HepG2 (cell line): ENCODE measurements around the gene CADM3.

ENCODE experiments used
- CBFB ChIP-seq: sonication (generic); formaldehyde crosslinking; IDR thresholded peaks from 2 replicates; pipeline ENCODE4 v1.4.0; 2020; ENCODE audit warnings: missing genetic modification reagents
- CREM ChIP-seq, 2 experiments: sonication (generic) in 1 of 2; formaldehyde crosslinking in 1 of 2; IDR thresholded peaks; 2 replicates each; pipeline versions ENCODE4 v1.4.0 to v1.6.1; 2016 to 2020; ENCODE audit warnings: antibody characterized with exemption in 1 of 2, mild to moderate bottlenecking in 1 of 2, missing genetic modification reagents in 1 of 2
- NFE2 ChIP-seq: sonication (generic); formaldehyde crosslinking; IDR thresholded peaks from 2 replicates; pipeline ENCODE4 v1.4.0; 2020; ENCODE audit warnings: missing genetic modification reagents
- PHF8 ChIP-seq: sonication (generic); formaldehyde crosslinking; IDR thresholded peaks from 2 replicates; pipeline ENCODE4 v1.5.0; 2020; ENCODE audit warnings: missing genetic modification reagents
- POLR2A ChIP-seq, 2 experiments: IDR thresholded peaks; 2 replicates each; pipeline ENCODE4 v1.6.1; 2011; ENCODE audit warnings: low read depth in 2 of 2, low read length in 2 of 2, mild to moderate bottlenecking in 1 of 2, moderate library complexity in 1 of 2; ENCODE audit not compliant: insufficient read depth in 1 of 2
- ZNF891 ChIP-seq: sonication (generic); formaldehyde crosslinking; IDR thresholded peaks from 2 replicates; pipeline ENCODE4 v1.5.0; 2020; ENCODE audit warnings: mild to moderate bottlenecking, missing genetic modification reagents
- ZSCAN30 ChIP-seq: sonication (generic); formaldehyde crosslinking; IDR thresholded peaks from 2 replicates; pipeline ENCODE4 v1.5.0; 2020; ENCODE audit warnings: mild to moderate bottlenecking, missing genetic modification reagents
- TF ChIP-seq, protein P1 (sequence below): sonication (generic); formaldehyde crosslinking; IDR thresholded peaks from 2 replicates; pipeline ENCODE4 v1.5.0; 2020; ENCODE audit warnings: mild to moderate bottlenecking, missing genetic modification reagents, moderate library complexity
- TF ChIP-seq, protein P2 (sequence below), 2 experiments: IDR thresholded peaks; 2 replicates each; pipeline ENCODE4 v1.6.1; 2011 to 2012; ENCODE audit warnings: low read length in 2 of 2, borderline replicate concordance in 1 of 2, low read depth in 1 of 2, mild to moderate bottlenecking in 1 of 2, moderate library complexity in 1 of 2

DNA sequence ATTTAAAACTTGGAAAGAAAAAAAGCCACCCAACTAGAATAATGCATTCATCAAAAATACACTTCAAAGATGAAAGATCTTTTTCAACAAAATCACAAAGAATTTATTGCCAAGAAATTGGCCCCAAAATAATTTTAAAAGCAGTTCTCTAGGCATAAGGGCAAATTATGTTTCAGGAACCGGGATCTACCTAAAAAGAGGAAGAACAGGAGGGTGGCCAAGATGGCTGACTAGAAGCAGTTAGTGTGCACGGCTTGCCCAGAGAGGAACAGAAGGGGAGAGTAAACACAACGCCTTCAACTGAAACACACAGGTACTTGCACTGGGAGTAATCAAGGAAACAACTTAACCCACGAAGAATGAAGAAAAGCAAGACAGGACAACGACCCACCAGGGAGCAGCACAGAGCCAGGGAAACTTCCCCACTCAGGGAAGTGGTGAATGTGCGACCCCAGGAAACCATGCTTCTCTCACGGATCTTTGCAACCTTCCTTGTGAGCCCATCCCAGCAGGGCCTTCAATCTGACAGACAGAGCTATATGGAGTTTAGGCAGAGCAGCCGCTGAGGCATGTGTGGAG, 79.3 kb downstream of the CADM3 start:
- TF ChIP-seq, protein P1, sequence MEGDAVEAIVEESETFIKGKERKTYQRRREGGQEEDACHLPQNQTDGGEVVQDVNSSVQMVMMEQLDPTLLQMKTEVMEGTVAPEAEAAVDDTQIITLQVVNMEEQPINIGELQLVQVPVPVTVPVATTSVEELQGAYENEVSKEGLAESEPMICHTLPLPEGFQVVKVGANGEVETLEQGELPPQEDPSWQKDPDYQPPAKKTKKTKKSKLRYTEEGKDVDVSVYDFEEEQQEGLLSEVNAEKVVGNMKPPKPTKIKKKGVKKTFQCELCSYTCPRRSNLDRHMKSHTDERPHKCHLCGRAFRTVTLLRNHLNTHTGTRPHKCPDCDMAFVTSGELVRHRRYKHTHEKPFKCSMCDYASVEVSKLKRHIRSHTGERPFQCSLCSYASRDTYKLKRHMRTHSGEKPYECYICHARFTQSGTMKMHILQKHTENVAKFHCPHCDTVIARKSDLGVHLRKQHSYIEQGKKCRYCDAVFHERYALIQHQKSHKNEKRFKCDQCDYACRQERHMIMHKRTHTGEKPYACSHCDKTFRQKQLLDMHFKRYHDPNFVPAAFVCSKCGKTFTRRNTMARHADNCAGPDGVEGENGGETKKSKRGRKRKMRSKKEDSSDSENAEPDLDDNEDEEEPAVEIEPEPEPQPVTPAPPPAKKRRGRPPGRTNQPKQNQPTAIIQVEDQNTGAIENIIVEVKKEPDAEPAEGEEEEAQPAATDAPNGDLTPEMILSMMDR (CRISPR knock-in tag), result no peak
- TF ChIP-seq CREM (IDR thresholded peaks at IDR 0.05), result no peak
- no peak for TF ChIP-seq CREM (CRISPR knock-in tag; IDR thresholded peaks at IDR 0.05)
- no peak for TF ChIP-seq NFE2
- TF ChIP-seq CBFB (CRISPR knock-in tag), result no peak
- TF ChIP-seq POLR2A (IDR thresholded peaks at IDR 0.05; ENCODE audit: insufficient read depth in 1 of 2, low read depth in 2 of 2, low read length in 2 of 2), result no peak
- TF ChIP-seq PHF8 (CRISPR knock-in tag), result no peak
- TF ChIP-seq, protein P2, sequence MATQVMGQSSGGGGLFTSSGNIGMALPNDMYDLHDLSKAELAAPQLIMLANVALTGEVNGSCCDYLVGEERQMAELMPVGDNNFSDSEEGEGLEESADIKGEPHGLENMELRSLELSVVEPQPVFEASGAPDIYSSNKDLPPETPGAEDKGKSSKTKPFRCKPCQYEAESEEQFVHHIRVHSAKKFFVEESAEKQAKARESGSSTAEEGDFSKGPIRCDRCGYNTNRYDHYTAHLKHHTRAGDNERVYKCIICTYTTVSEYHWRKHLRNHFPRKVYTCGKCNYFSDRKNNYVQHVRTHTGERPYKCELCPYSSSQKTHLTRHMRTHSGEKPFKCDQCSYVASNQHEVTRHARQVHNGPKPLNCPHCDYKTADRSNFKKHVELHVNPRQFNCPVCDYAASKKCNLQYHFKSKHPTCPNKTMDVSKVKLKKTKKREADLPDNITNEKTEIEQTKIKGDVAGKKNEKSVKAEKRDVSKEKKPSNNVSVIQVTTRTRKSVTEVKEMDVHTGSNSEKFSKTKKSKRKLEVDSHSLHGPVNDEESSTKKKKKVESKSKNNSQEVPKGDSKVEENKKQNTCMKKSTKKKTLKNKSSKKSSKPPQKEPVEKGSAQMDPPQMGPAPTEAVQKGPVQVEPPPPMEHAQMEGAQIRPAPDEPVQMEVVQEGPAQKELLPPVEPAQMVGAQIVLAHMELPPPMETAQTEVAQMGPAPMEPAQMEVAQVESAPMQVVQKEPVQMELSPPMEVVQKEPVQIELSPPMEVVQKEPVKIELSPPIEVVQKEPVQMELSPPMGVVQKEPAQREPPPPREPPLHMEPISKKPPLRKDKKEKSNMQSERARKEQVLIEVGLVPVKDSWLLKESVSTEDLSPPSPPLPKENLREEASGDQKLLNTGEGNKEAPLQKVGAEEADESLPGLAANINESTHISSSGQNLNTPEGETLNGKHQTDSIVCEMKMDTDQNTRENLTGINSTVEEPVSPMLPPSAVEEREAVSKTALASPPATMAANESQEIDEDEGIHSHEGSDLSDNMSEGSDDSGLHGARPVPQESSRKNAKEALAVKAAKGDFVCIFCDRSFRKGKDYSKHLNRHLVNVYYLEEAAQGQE (IDR thresholded peaks at IDR 0.05; ENCODE audit: borderline replicate concordance in 1 of 2, low read depth in 1 of 2, low read length in 2 of 2), result no peak
- no peak for TF ChIP-seq ZSCAN30
- TF ChIP-seq ZNF891 (CRISPR knock-in tag), result no peak
